HepG2 (cell line): ENCODE data around the gene ZNF514. TPM values are rescaled to one million over a fixed set of nuclear protein-coding genes. Genes with fewer than 3 reads are reported as not detected.

Experiments used
- ESRRA ChIP-seq: sonication (generic); formaldehyde crosslinking; IDR thresholded peaks from 2 replicates; pipeline ENCODE4 v1.5.1; 2020; ENCODE audit warnings: mild to moderate bottlenecking, low read depth, missing genetic modification reagents
- HMGXB4 ChIP-seq, 2 experiments: sonication (generic) in 1 of 2; formaldehyde crosslinking in 1 of 2; IDR thresholded peaks; 2 replicates each; pipeline versions ENCODE4 v1.4.0 to v1.6.1; 2018 to 2020; ENCODE audit warnings: missing genetic modification reagents in 2 of 2, borderline replicate concordance in 1 of 2, low read depth in 1 of 2, mild to moderate bottlenecking in 1 of 2, missing biosample characterization in 1 of 2
- KLF13 ChIP-seq: sonication (generic); formaldehyde crosslinking; IDR thresholded peaks from 2 replicates; pipeline ENCODE4 v1.4.0; 2020; ENCODE audit warnings: mild to moderate bottlenecking, missing genetic modification reagents
- MAFF ChIP-seq: IDR thresholded peaks from 2 replicates; pipeline ENCODE4 v1.6.1; 2011; ENCODE audit warnings: low read depth, low read length, improper control_type of control experiment
- MXD4 ChIP-seq: IDR thresholded peaks from 2 replicates; pipeline ENCODE4 v1.6.1; 2016; ENCODE audit warnings: mild to moderate bottlenecking, missing biosample characterization, missing genetic modification reagents
- NBN ChIP-seq: fragments of 450-650 bp; conservative IDR thresholded peaks from 2 replicates; pipeline ENCODE4 v1.6.1; 2017
- NFE2L1 ChIP-seq: sonication (generic); formaldehyde crosslinking; IDR thresholded peaks from 2 replicates; pipeline ENCODE4 v1.4.0; 2020; ENCODE audit warnings: missing genetic modification reagents, mild to moderate bottlenecking, borderline replicate concordance
- NFKBIZ ChIP-seq: IDR thresholded peaks from 2 replicates; pipeline ENCODE4 v1.6.1; 2018; ENCODE audit warnings: missing genetic modification reagents, missing compliant biosample characterization
- POLR2AphosphoS5 ChIP-seq: IDR thresholded peaks from 2 replicates; pipeline ENCODE4 v1.6.1; 2012; ENCODE audit warnings: low read depth, low read length
- PRDM4 ChIP-seq: sonication (generic); formaldehyde crosslinking; IDR thresholded peaks from 2 replicates; pipeline ENCODE4 v1.9.0; 2021; ENCODE audit warnings: missing genetic modification reagents, borderline replicate concordance
- THRA ChIP-seq: sonication (generic); formaldehyde crosslinking; IDR thresholded peaks from 2 replicates; pipeline ENCODE4 v1.4.0; 2020; ENCODE audit warnings: missing genetic modification reagents, borderline replicate concordance
- ZFP62 ChIP-seq: sonication (generic); formaldehyde crosslinking; IDR thresholded peaks from 2 replicates; pipeline ENCODE4 v1.4.0; 2020; ENCODE audit warnings: missing genetic modification reagents
- ZNF143 ChIP-seq: sonication (generic); formaldehyde crosslinking; IDR thresholded peaks from 2 replicates; pipeline ENCODE4 v1.4.0; 2020; ENCODE audit warnings: missing genetic modification reagents
- ZNF18 ChIP-seq: sonication (generic); formaldehyde crosslinking; IDR thresholded peaks from 2 replicates; pipeline ENCODE4 v1.8.0; 2022; ENCODE audit warnings: mild to moderate bottlenecking, missing genetic modification reagents; ENCODE audit not compliant: insufficient replicate concordance
- ZNF224 ChIP-seq: sonication (generic); formaldehyde crosslinking; IDR thresholded peaks from 2 replicates; pipeline ENCODE4 v1.5.0; 2020; ENCODE audit warnings: mild to moderate bottlenecking, missing genetic modification reagents
- ZNF251 ChIP-seq: sonication (generic); formaldehyde crosslinking; IDR thresholded peaks from 2 replicates; pipeline ENCODE4 v1.9.0; 2021; ENCODE audit warnings: mild to moderate bottlenecking, missing genetic modification reagents
- ZNF274 ChIP-seq: sonication (generic); formaldehyde crosslinking; IDR thresholded peaks from 2 replicates; pipeline ENCODE4 v1.5.1; 2020; ENCODE audit warnings: mild to moderate bottlenecking, missing genetic modification reagents
- ZNF317 ChIP-seq: sonication (generic); formaldehyde crosslinking; IDR thresholded peaks from 2 replicates; pipeline ENCODE4 v1.5.0; 2020; ENCODE audit warnings: mild to moderate bottlenecking, missing genetic modification reagents
- ZNF432 ChIP-seq: sonication (generic); formaldehyde crosslinking; IDR thresholded peaks from 2 replicates; pipeline ENCODE4 v1.5.0; 2020; ENCODE audit warnings: missing genetic modification reagents, mild to moderate bottlenecking, borderline replicate concordance
- ZNF543 ChIP-seq: sonication (generic); formaldehyde crosslinking; IDR thresholded peaks from 2 replicates; pipeline ENCODE4 v1.4.0; 2020; ENCODE audit warnings: mild to moderate bottlenecking, missing genetic modification reagents
- ZNF724P ChIP-seq: sonication (generic); formaldehyde crosslinking; IDR thresholded peaks from 2 replicates; pipeline ENCODE4 v1.8.0; 2022; ENCODE audit warnings: missing genetic modification reagents, borderline replicate concordance
- ZNF781 ChIP-seq: sonication (generic); formaldehyde crosslinking; IDR thresholded peaks from 2 replicates; pipeline ENCODE4 v1.5.1; 2020; ENCODE audit warnings: borderline replicate concordance, mild to moderate bottlenecking, missing genetic modification reagents; ENCODE audit errors: not compliant biosample characterization
- polyA plus RNA-seq, 8 experiments: library from polyadenylated mRNA; depleted of rRNA in 3 of 8; stranded (reverse) in 7 of 8; unstranded in 1 of 8; fragments of >200 nt; fragmentation: Illumina TruSeq in 4 of 8; extraction: Trizol in 4 of 8; gene quantifications; 2 replicates each; pipeline versions ENCODE4 v1.2.1 to v1.2.3, GENCODE V29; 2011 to 2016; ENCODE audit warnings: low read depth in 4 of 8, missing spikeins in 1 of 8, mixed read lengths in 1 of 8; ENCODE audit not compliant: insufficient read depth in 1 of 8
- total RNA-seq, 5 experiments: library from RNA; depleted of rRNA; stranded (reverse); fragments of >200 nt; fragmentation: Illumina TruSeq; extraction: Trizol; gene quantifications; 2 replicates each; pipeline ENCODE4 v1.2.3, GENCODE V29; 2016; ENCODE audit warnings: low read depth in 1 of 5

Gene ZNF514
- total and polyA plus RNA-seq, 2 of the 13 experiments (the other 11 are each of a cell fraction or from before 2014, with no cell fraction given): 15.2 to 18.7 TPM

GRCh38 chr2:95121407-95122196, 38.0 kb downstream of the ZNF514 start, which contains the start of gene MRPS5 (continued):
- TF ChIP-seq ZNF18 (peak; percentile 54), ZNF143 (CRISPR knock-in tag) (peak; percentile 33; the same call in 1 of the 2 replicates), ZNF543 (CRISPR knock-in tag) (peak; percentile 99), NFE2L1 (CRISPR knock-in tag) (0 out of 2 replicates have a peak, but pooled peaks have one; percentile 51), ZNF251 (CRISPR knock-in tag) (peak; percentile 59; the same call in 1 of the 2 replicates), POLR2AphosphoS5 (peak; percentile 88), THRA (CRISPR knock-in tag) (peak; percentile 11; the same call in 1 of the 2 replicates), PRDM4 (CRISPR knock-in tag) (no peak), KLF13 (peak; percentile 84; the same call in 1 of the 2 replicates), HMGXB4 (CRISPR knock-in tag; IDR thresholded peaks at IDR 0.05; ENCODE audit: borderline replicate concordance in 1 of 2, low read depth in 1 of 2) (peak; percentile 92 to 99; a peak in 3 of 4 replicates), ZNF317 (CRISPR knock-in tag) (0 out of 2 replicates have a peak, but pooled peaks have one; percentile 15), ZNF224 (CRISPR knock-in tag) (no peak), MXD4 (CRISPR knock-in tag) (peak; percentile 80; the same call in 1 of the 2 replicates), ZNF274 (CRISPR knock-in tag) (peak; percentile 95), MAFF (no peak), ZNF781 (CRISPR knock-in tag) (no peak), NFKBIZ (CRISPR knock-in tag) (peak; percentile 55; the same call in 1 of the 2 replicates), ESRRA (peak; percentile 89), ZFP62 (CRISPR knock-in tag) (0 out of 2 replicates have a peak, but pooled peaks have one; percentile 91), ZNF724P (CRISPR knock-in tag) (peak; percentile 92; the same call in 1 of the 2 replicates), NBN (no peak), ZNF432 (CRISPR knock-in tag) (no peak; the same call in 1 of the 2 replicates)
